CD14-positive monocyte (primary cell): ENCODE data around the gene CDCA3. TPM values are rescaled to one million over a fixed set of nuclear protein-coding genes. Genes with fewer than 3 reads are reported as not detected.
"Not testable (repeated sequence)": the region's sequence is repeated elsewhere in the genome, so short reads cannot be mapped to it uniquely, and the experiment has no call there.

Experiments used
- DNase-seq, 3 donors: peaks; one replicate each; pipeline ENCODE4 v3.0.0-alpha.2; 2011 to 2022
- H2AFZ ChIP-seq: 2 replicates; pipeline ENCODE4 v1.6.0; 2012; ENCODE audit warnings: mild to moderate bottlenecking, low read depth, low read length, inconsistent platforms; ENCODE audit not compliant: insufficient read depth, poor library complexity, severe bottlenecking
- H3K27ac ChIP-seq, 2 donors: 1 replicate in 1 of 2; 2 replicates in 1 of 2; pipeline ENCODE4 v1.5.1; 2012 to 2013; ENCODE audit warnings: low read length in 2 of 2, control low read depth in 1 of 2, inconsistent platforms in 1 of 2, low read depth in 1 of 2, mild to moderate bottlenecking in 1 of 2
- H3K27me3 ChIP-seq, 2 donors: one replicate each; pipeline versions ENCODE4 v1.6.0 to v1.6.1; 2011 to 2013; ENCODE audit warnings: low read length in 2 of 2; ENCODE audit not compliant: control insufficient read depth in 2 of 2, insufficient read depth in 2 of 2
- H3K36me3 ChIP-seq, 2 donors: replicated peaks in 1 of 2; 1 replicate in 1 of 2; 2 replicates in 1 of 2; pipeline versions ENCODE4 v1.5.1 to v1.6.1; 2012 to 2013; ENCODE audit warnings: low read length in 2 of 2, control low read depth in 1 of 2, inconsistent platforms in 1 of 2, mild to moderate bottlenecking in 1 of 2; ENCODE audit not compliant: insufficient read depth in 2 of 2, control insufficient read depth in 1 of 2
- H3K4me1 ChIP-seq, 2 donors: 1 replicate in 1 of 2; 2 replicates in 1 of 2; pipeline versions ENCODE4 v1.5.1 to v1.6.1; 2012 to 2013; ENCODE audit warnings: low read length in 2 of 2, control low read depth in 1 of 2, inconsistent platforms in 1 of 2, mild to moderate bottlenecking in 1 of 2, moderate library complexity in 1 of 2; ENCODE audit not compliant: insufficient read depth in 2 of 2, control insufficient read depth in 1 of 2
- H3K4me2 ChIP-seq: replicated peaks from 2 replicates; pipeline ENCODE3; 2012; ENCODE audit warnings: low read length, moderate library complexity, mild to moderate bottlenecking; ENCODE audit not compliant: poor library complexity, severe bottlenecking; ENCODE audit errors: extremely low read depth
- H3K4me3 ChIP-seq, 3 experiments: fragments of 200-600 bp in 1 of 3; sonication (generic) in 1 of 3; replicated peaks in 1 of 3; 1 replicate in 2 of 3; 2 replicates in 1 of 3; pipeline ENCODE4 v1.5.1; 2011 to 2013; ENCODE audit warnings: low read length in 3 of 3, mild to moderate bottlenecking in 3 of 3, control low read depth in 2 of 3, low read depth in 2 of 3, inconsistent platforms in 1 of 3, moderate library complexity in 1 of 3
- H3K79me2 ChIP-seq: 2 replicates; pipeline ENCODE4 v1.6.0; 2012; ENCODE audit warnings: mild to moderate bottlenecking, control low read depth, inconsistent platforms, low read length, moderate library complexity; ENCODE audit not compliant: insufficient read depth
- H3K9ac ChIP-seq: 2 replicates; pipeline ENCODE4 v1.6.0; 2017; ENCODE audit warnings: low read length, mild to moderate bottlenecking; ENCODE audit not compliant: insufficient read depth, poor library complexity, severe bottlenecking
- H3K9me3 ChIP-seq, 2 donors: replicated peaks in 1 of 2; 1 replicate in 1 of 2; 2 replicates in 1 of 2; pipeline versions ENCODE4 v1.5.1 to v1.6.1; 2012 to 2013; ENCODE audit warnings: low read length in 2 of 2, control low read depth in 1 of 2; ENCODE audit not compliant: control insufficient read depth in 1 of 2, insufficient read depth in 1 of 2
- H4K20me1 ChIP-seq: 2 replicates; pipeline ENCODE4 v1.6.0; 2012; ENCODE audit warnings: mild to moderate bottlenecking, low read length, control low read depth, moderate library complexity; ENCODE audit not compliant: insufficient read depth
- H3K27ac Mint-ChIP-seq, 7 donors: one replicate each; pipeline ENCODE4 v1.8.0; 2020; ENCODE audit warnings: mild to moderate bottlenecking in 7 of 7, mixed read lengths in 7 of 7, moderate library complexity in 6 of 7, inconsistent platforms in 2 of 7
- H3K27me3 Mint-ChIP-seq, 3 donors: one replicate each; pipeline ENCODE4 v1.8.0; 2021 to 2022; ENCODE audit warnings: low read depth in 3 of 3, mild to moderate bottlenecking in 3 of 3, mixed read lengths in 3 of 3, moderate library complexity in 3 of 3, inconsistent platforms in 1 of 3
- H3K36me3 Mint-ChIP-seq, 2 donors: one replicate each; pipeline ENCODE4 v1.8.0; 2020; ENCODE audit warnings: mixed read lengths in 2 of 2, inconsistent platforms in 1 of 2, mild to moderate bottlenecking in 1 of 2
- H3K4me1 Mint-ChIP-seq: one replicate; pipeline ENCODE4 v1.8.0; 2020; ENCODE audit warnings: mild to moderate bottlenecking, mixed read lengths
- H3K4me3 Mint-ChIP-seq, 2 donors: one replicate each; pipeline ENCODE4 v1.8.0; 2020; ENCODE audit warnings: mild to moderate bottlenecking in 2 of 2, mixed read lengths in 2 of 2, moderate library complexity in 1 of 2
- H3K9me3 Mint-ChIP-seq, 7 donors: one replicate each; pipeline ENCODE4 v1.8.0; 2020 to 2022; ENCODE audit warnings: mixed read lengths in 7 of 7, mild to moderate bottlenecking in 6 of 7, moderate library complexity in 6 of 7, inconsistent platforms in 2 of 7
- CTCF ChIP-seq: fragments of 200-600 bp; IDR thresholded peaks from one replicate; pipeline ENCODE4 v1.8.0; 2022; ENCODE audit warnings: antibody characterized with exemption, mild to moderate bottlenecking
- WGBS: methylation state at CpG from one replicate; pipeline ENCODE4 v1.1.5; 2013; ENCODE audit warnings: missing lambda C conversion rate; ENCODE audit not compliant: insufficient coverage; 5-methylcytosine and 5-hydroxymethylcytosine counted together
- intact Hi-C, 2 donors: fragments of 100-400 bp; cut with micrococcal nuclease; formaldehyde crosslinking; loops; one replicate each; pipeline versions ENCODE4 v1.15.0 to v1.15.1; 2023
- polyA plus RNA-seq, 3 donors: library from polyadenylated mRNA; depleted of rRNA in 1 of 3; unstranded in 2 of 3; stranded (reverse) in 1 of 3; fragments of 300-500 nt in 2 of 3; fragments of >200 nt in 1 of 3; fragmentation: Illumina TruSeq in 2 of 3; gene quantifications; 1 replicate in 2 of 3; 2 replicates in 1 of 3; pipeline ENCODE4 v1.2.3, GENCODE V29; 2012 to 2021

Gene CDCA3
- polyA plus RNA-seq, 3 donors: 0.57 to 0.61 (median 0.59) TPM

GRCh38 chr12:6871052-6871957 is 20.2 kb upstream of the CDCA3 start:
- TF ChIP-seq CTCF: no peak
- peaks cover 55% of the 10 kb centered on the region for H4K20me1 ChIP-seq
- peak overlapping the region; percentile 96 for H3K4me2 ChIP-seq
- H3K4me1 Mint-ChIP-seq: peaks cover 65% of the 10 kb centered on the region
- peak overlapping the region; percentile 87 to 92 for H3K4me3 Mint-ChIP-seq
- intact Hi-C loops: loop anchor here (5.0 kb wide), 3 partner anchors 36 to 91 kb away; partner anchors contain the start of genes C12orf57 (in 1 of the 2) and RNU7-1 (in 1 of the 2)
- peaks cover 26 to 38% of the 10 kb centered on the region in 2 donors for H3K36me3 Mint-ChIP-seq
- no peak overlapping the region for H3K9ac ChIP-seq
- peak overlapping the region in 4 of 7 donors; percentile 18 to 81 (median 49) for H3K27ac Mint-ChIP-seq
- peaks cover 0 to 3% (median 0%) of the 10 kb centered on the region in 3 donors for H3K27me3 Mint-ChIP-seq
- no peaks in the 10 kb centered on the region for H3K9me3 Mint-ChIP-seq
- H3K27me3 ChIP-seq: no peaks in the 10 kb centered on the region
- H3K79me2 ChIP-seq: peaks cover 61% of the 10 kb centered on the region
- peaks cover 15 to 21% of the 10 kb centered on the region in 2 donors for H3K36me3 ChIP-seq
- 78% methylated on average over 6 of the region's 12 CpGs for WGBS
- peak overlapping the region in 1 of 3 experiments; percentile 92 for H3K4me3 ChIP-seq
- H3K27ac ChIP-seq: peak overlapping the region in 1 of 2 donors; percentile 22
- no peak overlapping the region for H2AFZ ChIP-seq
- DNase-seq: no peak
- no peaks in the 10 kb centered on the region for H3K9me3 ChIP-seq
- peaks cover 46 to 72% of the 10 kb centered on the region in 2 donors for H3K4me1 ChIP-seq

GRCh38 chr12:6870304-6870703 is 19.2 kb upstream of the CDCA3 start:
- intact Hi-C loops: loop anchor here (5.0 kb wide), 3 partner anchors 37 to 92 kb away; partner anchors contain the start of genes C12orf57 (in 1 of the 2) and RNU7-1 (in 1 of the 2)
- H3K9ac ChIP-seq, H3K4me2 ChIP-seq, H3K27ac ChIP-seq, H2AFZ ChIP-seq, H3K9me3 Mint-ChIP-seq, H3K27me3 Mint-ChIP-seq, H3K9me3 ChIP-seq, DNase-seq, H3K27me3 ChIP-seq, H3K4me3 ChIP-seq, H3K4me3 Mint-ChIP-seq: not testable (repeated sequence)
- Histone ChIP-seq H3K36me3 (peaks cover 20 to 30% of the 10 kb centered on the region in 2 donors), H3K4me1 (peaks cover 46 to 73% of the 10 kb centered on the region in 2 donors), H3K79me2 (peaks cover 61% of the 10 kb centered on the region), H4K20me1 (peaks cover 55% of the 10 kb centered on the region)
- no CpG with 5 or more reads among the region's 4 CpGs for whole genome bisulfite sequencing
- Mint-ChIP-seq H3K36me3 (peaks cover 27 to 40% of the 10 kb centered on the region in 2 donors), H3K27ac (peak overlapping the region in 3 of 7 donors; percentile 33 to 63 (median 55)), H3K4me1 (peaks cover 63% of the 10 kb centered on the region)
